Transverse colon (tissue), 3 donors: ENCODE measurements around the gene PCDHA5.

ENCODE experiments used
- CTCF ChIP-seq, 5 experiments: fragments of 200-600 bp in 3 of 5; fragments of 450-650 bp in 2 of 5; sonication (generic) in 3 of 5; IDR thresholded peaks; 1 replicate in 2 of 5; 2 replicates in 3 of 5; pipeline ENCODE4 v1.5.1; 2016 to 2017; ENCODE audit warnings: antibody characterized with exemption in 5 of 5, inconsistent platforms in 3 of 5, mild to moderate bottlenecking in 2 of 5, moderate library complexity in 1 of 5
- EP300 ChIP-seq: sonication (generic); formaldehyde crosslinking; IDR thresholded peaks from one replicate; pipeline ENCODE4 v1.6.1; 2017; ENCODE audit warnings: antibody characterized with exemption, low read depth
- POLR2A ChIP-seq: fragments of 450-650 bp; IDR thresholded peaks from one replicate; pipeline ENCODE4 v1.6.1; 2016; ENCODE audit warnings: antibody characterized with exemption, mild to moderate bottlenecking, moderate library complexity

- TF ChIP-seq CTCF (IDR thresholded peaks at IDR 0.05) (no peak), EP300 (no peak), POLR2A (no peak)
Observed at GRCh38 chr5:140802781-140803271, 18.6 kb upstream of the PCDHA5 start.
